GM19467 (cell line): Measurements from ENCODE around the gene SEC23A.

Experiments
- ATAC-seq: cut with Tn5 transposase; IDR thresholded peaks from one replicate; pipeline ENCODE4 v1.9.1; 2021; ENCODE audit warnings: mild to moderate bottlenecking, moderate library complexity; ENCODE audit not compliant: unreplicated experiment

Gene SEC23A

GRCh38 chr14:38994731-38995130 is 108.3 kb downstream of the SEC23A start:
- ATAC-seq, result no peak

- ATAC-seq, result no peak
These were observed 109.1 kb downstream of the SEC23A start for GRCh38 chr14:38993981-38994380.

GRCh38 chr14:38992067-38992844 is 110.8 kb downstream of the SEC23A start:
- no peak for ATAC-seq

- ATAC-seq, result no peak
These were observed 111.7 kb downstream of the SEC23A start for GRCh38 chr14:38991299-38991698.

GRCh38 chr14:38989922-38990546 is 113.0 kb downstream of the SEC23A start:
- ATAC-seq, result peak; percentile 85

- ATAC-seq, result no peak
These were observed 115.3 kb downstream of the SEC23A start for GRCh38 chr14:38987781-38988180.

GRCh38 chr14:38982837-38983236 is 120.2 kb downstream of the SEC23A start:
- ATAC-seq, result no peak

- ATAC-seq, result no peak
These were observed 120.8 kb downstream of the SEC23A start for GRCh38 chr14:38982278-38982677.
